Stimulated activated CD4-positive, alpha-beta T cell treated with anti-CD3 and anti-CD28 coated beads, TNF-alpha, amount 100 ng/mL, for 48 hours (primary cell): ENCODE measurements around the gene EEF1G.
A peak's percentile ranks its signal among the peaks of the same experiment; 100 is the strongest.
"Not testable (repeated sequence)": the region's sequence is repeated elsewhere in the genome, so short reads cannot be mapped to it uniquely, and the experiment has no call there.

ENCODE experiments used
- DNase-seq, 3 donors: peaks; one replicate each; pipeline ENCODE4 v3.0.0-alpha.2; 2020; ENCODE audit warnings: low read depth in 3 of 3

Gene EEF1G

DNA sequence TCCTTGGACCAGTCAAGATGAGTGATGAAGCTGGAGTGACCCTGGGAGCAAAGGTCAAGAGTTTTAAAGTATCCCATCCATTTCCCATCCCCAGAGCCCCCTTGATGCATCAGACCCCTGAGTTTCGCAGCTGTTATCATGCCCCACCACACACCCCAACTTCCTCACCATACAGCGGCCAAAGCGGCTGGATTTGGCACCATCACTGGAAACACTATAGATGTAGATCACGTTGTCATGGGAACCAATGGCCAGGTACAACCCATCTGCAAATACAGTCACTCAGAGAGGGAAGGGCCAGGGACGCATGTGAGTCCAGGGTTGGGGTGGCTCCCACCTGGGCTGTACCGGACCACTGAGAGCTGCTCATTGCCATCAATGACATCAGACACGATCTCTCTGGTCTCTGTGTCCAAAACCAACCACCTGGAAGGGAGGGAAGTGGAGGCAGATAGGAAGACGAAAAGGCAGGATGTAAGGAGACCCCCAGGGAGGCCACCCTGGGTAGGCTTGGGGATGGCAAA lies 30.1 kb upstream of the EEF1G start:
- DNase-seq = no peak

GRCh38 chr11:62603072-62603408 lies 29.3 kb upstream of the EEF1G start:
- no peak for DNase-seq

- peak in 1 of 3 donors; percentile 14 for DNase-seq
These were observed 28.7 kb upstream of the EEF1G start for GRCh38 chr11:62602141-62603071.

DNA sequence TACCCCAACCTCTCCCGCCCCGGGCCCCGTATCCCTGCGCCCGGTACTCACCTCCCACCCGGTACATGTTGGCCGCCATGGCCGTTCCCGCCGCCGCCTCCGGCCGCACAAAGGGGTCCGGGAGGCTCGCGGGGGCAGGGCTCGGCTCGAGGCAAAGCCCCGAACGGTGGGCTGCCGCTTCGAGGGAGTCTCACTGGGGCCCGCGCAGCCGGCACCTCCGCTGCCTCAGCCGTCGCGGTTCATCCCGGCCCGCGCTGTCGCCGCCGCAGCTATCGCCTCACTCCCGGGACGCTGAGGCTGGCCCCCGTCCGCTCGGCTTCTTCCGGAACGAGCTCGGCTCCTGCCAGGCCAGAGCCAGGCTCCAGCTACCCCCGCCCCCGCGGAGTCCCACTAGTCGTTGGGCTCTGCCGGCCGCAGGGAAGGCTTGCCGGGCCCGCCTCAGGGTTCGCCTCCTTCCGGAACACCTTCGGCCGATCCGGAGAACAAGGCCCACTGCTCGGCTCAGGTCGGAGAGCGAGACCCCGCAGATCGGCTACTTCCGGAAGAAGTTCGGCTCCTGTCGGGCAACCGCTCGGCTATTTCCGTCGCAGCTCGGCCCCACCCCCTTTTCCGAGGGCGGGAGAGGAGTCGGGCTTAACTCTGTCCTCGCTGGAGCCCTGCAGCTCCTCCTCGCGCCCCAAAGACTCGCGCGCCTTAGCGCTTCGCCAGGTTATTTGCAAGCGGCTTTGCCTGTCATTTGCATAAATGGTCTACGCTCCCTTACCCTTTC lies 27.9 kb upstream of the EEF1G start, which contains the start of gene MTA2:
Gene MTA2 (minus strand): TSS at position 494 of the 769 bp plus-strand sequence. CDS start 415 bp downstream, at position 79.
- DNase-seq = peak; percentile 99

DNA sequence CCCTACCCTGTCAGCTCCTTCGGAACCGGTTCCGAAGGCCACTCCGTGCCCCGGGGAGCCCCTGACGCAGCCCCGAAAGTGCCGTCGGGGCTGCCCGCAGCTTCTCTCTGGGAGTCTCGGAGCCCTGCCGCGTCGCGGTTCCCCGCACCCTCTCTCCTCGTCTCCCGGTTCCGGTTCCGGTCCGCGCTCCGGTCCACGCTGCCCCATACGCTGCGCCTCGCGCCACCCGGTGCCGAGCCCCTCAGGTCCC lies 27.4 kb upstream of the EEF1G start:
- DNase-seq = no peak

DNA sequence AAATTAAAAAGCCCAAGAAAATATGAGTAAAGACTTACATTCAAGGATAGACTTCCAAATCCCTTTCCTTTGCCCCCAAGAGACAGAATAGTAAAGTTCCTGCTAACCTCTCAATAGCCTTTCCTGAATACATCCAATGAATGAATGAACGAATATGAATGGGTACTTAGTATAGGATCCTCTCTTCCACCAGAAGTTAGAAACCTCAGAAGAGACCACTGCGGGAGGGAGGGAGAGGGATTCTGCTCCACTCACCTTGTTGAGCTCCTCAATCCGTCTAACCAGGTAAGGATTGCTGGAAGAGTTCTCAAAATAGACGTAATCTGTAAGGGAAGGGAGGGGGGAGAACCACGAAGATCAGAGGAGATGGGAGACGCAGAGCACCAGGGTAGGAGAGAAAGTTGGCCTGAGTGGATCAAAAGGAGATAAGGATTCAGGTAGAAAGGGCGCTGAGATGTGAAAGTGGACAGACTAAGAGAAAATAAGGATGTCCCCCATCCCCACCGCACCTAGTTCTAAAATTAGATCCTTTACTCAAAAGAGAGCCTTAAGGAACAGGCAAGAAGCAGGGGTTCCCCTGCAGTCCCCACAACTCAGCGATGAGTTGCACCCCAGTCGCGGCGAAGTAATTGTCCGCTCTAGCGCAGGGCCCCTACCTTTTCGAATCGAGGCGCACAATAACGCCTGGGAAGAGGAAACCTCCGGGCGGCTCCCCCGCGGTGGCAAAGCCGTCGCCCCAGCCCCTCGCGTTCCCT lies 26.9 kb upstream of the EEF1G start:
- no peak for DNase-seq

- no peak for DNase-seq
These were observed 26.2 kb upstream of the EEF1G start for GRCh38 chr11:62599901-62600300.

DNA sequence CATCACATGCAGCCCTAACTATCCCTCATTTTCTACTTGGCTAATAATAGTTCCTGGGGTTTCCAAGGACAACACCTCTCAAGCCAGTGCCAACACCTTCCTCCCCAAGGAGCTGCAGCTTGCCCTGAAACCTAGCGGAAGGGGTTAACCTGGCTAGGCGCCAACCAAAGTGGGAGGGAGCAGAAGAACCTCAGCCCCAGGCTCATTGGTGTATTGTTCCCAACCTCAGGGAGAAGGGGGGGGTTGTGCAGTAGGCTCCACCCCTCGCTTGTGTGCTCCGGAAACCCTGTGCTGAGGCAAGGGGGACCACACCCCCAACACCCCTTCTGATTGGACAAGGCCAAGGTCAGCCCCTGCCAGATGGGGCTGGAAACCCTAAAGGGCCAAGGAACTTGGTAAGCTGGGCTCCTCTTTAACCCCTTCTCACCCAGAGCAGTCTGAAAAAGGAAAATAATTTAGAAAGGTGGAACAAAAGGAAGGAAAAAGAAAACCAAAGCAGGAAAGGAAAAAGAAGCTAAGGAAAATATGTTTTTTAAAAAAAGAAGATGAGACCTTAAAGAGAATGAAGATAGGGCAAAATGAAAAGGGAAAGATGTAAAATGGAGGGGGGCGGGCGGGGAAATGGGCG lies 25.5 kb upstream of the EEF1G start:
- DNase-seq = peak; percentile 90 to 97 (median 96)

GRCh38 chr11:62595124-62595523 lies 21.4 kb upstream of the EEF1G start:
- DNase-seq = no peak

- DNase-seq = peak; percentile 64 to 74 (median 66)
These were observed 19.8 kb upstream of the EEF1G start for GRCh38 chr11:62593434-62594044.

DNA sequence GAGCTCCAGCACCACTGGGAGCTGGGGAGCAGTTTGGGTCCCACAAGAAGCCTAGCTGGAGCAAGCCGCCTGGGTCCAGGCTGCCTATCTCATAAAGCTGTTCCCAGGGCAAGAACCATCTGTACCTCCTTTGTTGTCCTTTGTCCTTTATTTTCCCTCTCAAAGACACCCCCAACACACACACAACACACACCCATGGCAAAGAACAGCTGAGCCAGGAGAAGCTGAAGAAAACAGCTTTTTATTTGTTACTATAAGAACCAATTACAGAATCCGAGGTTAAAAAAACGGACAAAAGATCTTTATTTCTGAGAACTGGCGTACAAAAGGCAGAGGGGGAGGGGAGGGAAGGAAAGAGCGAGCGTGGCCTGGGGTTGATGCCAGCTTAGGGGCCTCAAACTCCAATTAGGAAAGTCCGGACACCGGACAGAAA lies 19.3 kb upstream of the EEF1G start:
- no peak for DNase-seq

- no peak for DNase-seq
These were observed 18.6 kb upstream of the EEF1G start for GRCh38 chr11:62592146-62592815.

- DNase-seq = peak; percentile 88 to 95 (median 92)
These were observed 17.9 kb upstream of the EEF1G start, which contains the start of gene TUT1 for GRCh38 chr11:62591448-62592145. TUT1 (minus strand) TSS chr11:62591523; CDS start chr11:62591485, 38 bp downstream.

GRCh38 chr11:62588966-62589637 lies 15.4 kb upstream of the EEF1G start:
- no peak for DNase-seq

- DNase-seq = not testable (repeated sequence)
These were observed 11.7 kb upstream of the EEF1G start for GRCh38 chr11:62585356-62585755.

- not testable (repeated sequence) for DNase-seq
These were observed 8.0 kb upstream of the EEF1G start for GRCh38 chr11:62581735-62582134.

DNA sequence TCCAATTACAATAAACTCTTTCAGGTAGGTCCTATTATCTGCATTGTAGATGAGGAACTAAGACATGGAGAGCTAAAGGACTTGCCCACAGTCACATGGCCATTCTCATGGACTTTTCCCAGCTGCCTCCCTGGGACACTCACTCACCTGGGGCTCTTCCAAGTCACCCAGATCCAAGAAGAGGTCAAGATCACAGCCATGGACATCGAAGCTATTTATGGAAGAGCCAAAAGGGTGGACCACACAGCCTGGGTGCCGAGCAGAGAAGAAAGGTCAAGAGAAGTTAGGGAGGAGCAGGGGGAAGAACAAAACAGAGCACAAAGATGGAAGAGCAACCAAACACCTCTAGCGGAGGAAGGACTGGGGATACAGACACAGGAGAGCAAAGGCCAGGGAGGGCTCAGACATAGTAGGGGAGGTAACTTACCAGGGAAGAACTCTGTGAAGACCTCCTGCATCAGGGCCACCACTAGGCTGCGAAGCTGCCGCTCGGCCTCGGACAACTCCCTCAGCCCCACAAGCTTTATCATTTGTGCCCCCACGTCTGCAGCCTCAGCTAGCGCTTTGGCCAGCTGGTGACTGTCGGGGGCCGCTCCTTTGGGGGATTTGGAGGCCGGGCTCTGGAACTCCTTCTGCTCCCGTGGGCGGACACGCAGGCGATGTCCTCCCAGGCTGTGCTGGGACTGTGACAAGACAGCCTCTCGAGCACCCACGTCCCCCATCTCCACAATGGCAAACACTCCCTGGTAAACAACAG lies 7.4 kb upstream of the EEF1G start:
- DNase-seq = no peak

GRCh38 chr11:62579252-62579651 lies 5.6 kb upstream of the EEF1G start:
- no peak for DNase-seq
